ENCODE data around the gene THRB. TPM values are rescaled to one million over a fixed set of nuclear protein-coding genes. Genes with fewer than 3 reads are reported as not detected.

THRB gene
- total and polyA plus RNA-seq, 11 donors: 4.8 to 28.5 (median 21.0) TPM

GRCh38 chr3:24273491-24273890 is 221.2 kb downstream of the THRB start:
- Histone ChIP-seq H3K4me3 (no peak overlapping the region), H3K4me1 (peaks cover 0 to 6% (median 0%) of the 10 kb centered on the region in 12 donors), H3K36me3 (no peaks in the 10 kb centered on the region), H3K27ac (no peak overlapping the region), H3K9me3 (no peaks in the 10 kb centered on the region), H3K27me3 (no peaks in the 10 kb centered on the region)
- DNase-seq (no peak), ATAC-seq (no peak)
- intact Hi-C loops (cut with DNase I): no loop called here
- WGBS, 4 donors: 92 to 97% (median 95%) methylated on average over 2 of the region's 2 CpGs
- TF ChIP-seq CTCF (IDR thresholded peaks at IDR 0.05) (no peak), POLR2A (IDR thresholded peaks at IDR 0.05) (no peak)

GRCh38 chr3:24272875-24273274 is 221.8 kb downstream of the THRB start:
- ATAC-seq (no peak), DNase-seq (no peak)
- intact Hi-C loops (cut with DNase I): no loop called here
- no peaks in the 10 kb centered on the region for H3K36me3 ChIP-seq
- TF ChIP-seq POLR2A (IDR thresholded peaks at IDR 0.05): no peak
- TF ChIP-seq CTCF (IDR thresholded peaks at IDR 0.05): no peak
- H3K9me3 ChIP-seq: no peaks in the 10 kb centered on the region
- no peaks in the 10 kb centered on the region for H3K27me3 ChIP-seq
- 76 to 82% (median 80%) methylated on average over 2 of the region's 2 CpGs for WGBS, 4 donors
- peaks cover 0 to 6% (median 0%) of the 10 kb centered on the region in 12 donors for H3K4me1 ChIP-seq
- H3K27ac ChIP-seq: no peak overlapping the region
- no peak overlapping the region for H3K4me3 ChIP-seq

GRCh38 chr3:24272408-24272807 is 222.2 kb downstream of the THRB start:
- no peaks in the 10 kb centered on the region for H3K27me3 ChIP-seq
- TF ChIP-seq CTCF (IDR thresholded peaks at IDR 0.05) (no peak), POLR2A (IDR thresholded peaks at IDR 0.05) (no peak)
- ATAC-seq: no peak

GRCh38 chr3:24271228-24271627 is 223.4 kb downstream of the THRB start:
- Histone ChIP-seq H3K4me3 (no peak overlapping the region), H3K9me3 (no peaks in the 10 kb centered on the region), H3K27ac (no peak overlapping the region), H3K27me3 (no peaks in the 10 kb centered on the region), H3K4me1 (peaks cover 0 to 6% (median 0%) of the 10 kb centered on the region in 12 donors), H3K36me3 (no peaks in the 10 kb centered on the region)
- intact Hi-C loops (cut with DNase I): no loop called here
- ATAC-seq (no peak), DNase-seq (no peak)
- TF ChIP-seq CTCF (IDR thresholded peaks at IDR 0.05) (no peak), POLR2A (IDR thresholded peaks at IDR 0.05) (no peak)
- WGBS, 4 donors: 59 to 70% (median 63%) methylated on average over 3 of the region's 3 CpGs

More at GRCh38 chr3:24272408-24272807, 222.2 kb downstream of the THRB start:
- Histone ChIP-seq H3K27ac (no peak overlapping the region), H3K4me1 (peaks cover 0 to 6% (median 0%) of the 10 kb centered on the region in 12 donors), H3K9me3 (no peaks in the 10 kb centered on the region), H3K36me3 (no peaks in the 10 kb centered on the region), H3K4me3 (no peak overlapping the region)
- DNase-seq: no peak
- intact Hi-C loops (cut with DNase I): no loop called here

Measured in heart left ventricle (tissue), 16 donors.